ENCODE data around the gene EFEMP1. TPM values are rescaled to one million over a fixed set of nuclear protein-coding genes. Genes with fewer than 3 reads are reported as not detected.

Gene EFEMP1
- total RNA-seq, 1 experiment from 2014 or later = 3.2 TPM

- no peak overlapping the region for H3K4me2 ChIP-seq (ENCODE audit: low read depth, low read length, poor library complexity, severe bottlenecking)
- H4K20me1 ChIP-seq (ENCODE audit: insufficient read depth, low read depth, low read length) = no peaks in the 10 kb centered on the region
- no peaks in the 10 kb centered on the region for H3K9me3 ChIP-seq (ENCODE audit: low read length)
- no peak overlapping the region for H2AFZ ChIP-seq (ENCODE audit: low read length)
- no peak overlapping the region for H3K4me3 ChIP-seq (ENCODE audit: low read length)
- H3K27ac ChIP-seq (ENCODE audit: low read length) = no peak overlapping the region
- no peaks in the 10 kb centered on the region for H3K9me2 ChIP-seq (replicated peaks; ENCODE audit: insufficient read depth, low read length)
- DNase-seq = no peak
- no peaks in the 10 kb centered on the region for H3K79me2 ChIP-seq (ENCODE audit: low read length)
- H3K36me3 ChIP-seq (ENCODE audit: insufficient read depth, low read length) = no peaks in the 10 kb centered on the region
- no peaks in the 10 kb centered on the region for H3K27me3 ChIP-seq (ENCODE audit: low read length)
- no peaks in the 10 kb centered on the region for H3K4me1 ChIP-seq (ENCODE audit: low read length)
- H3K9ac ChIP-seq (ENCODE audit: low read length) = no peak overlapping the region
Measured at GRCh38 chr2:55848096-55848495, 75.5 kb downstream of the EFEMP1 start.

- Histone ChIP-seq H3K9me2 (replicated peaks; ENCODE audit: insufficient read depth, low read length) (no peaks in the 10 kb centered on the region), H3K79me2 (ENCODE audit: low read length) (no peaks in the 10 kb centered on the region), H4K20me1 (ENCODE audit: insufficient read depth, low read depth, low read length) (no peaks in the 10 kb centered on the region), H3K4me2 (ENCODE audit: low read depth, low read length, poor library complexity, severe bottlenecking) (no peak overlapping the region), H3K36me3 (ENCODE audit: insufficient read depth, low read length) (no peaks in the 10 kb centered on the region), H3K9me3 (ENCODE audit: low read length) (no peaks in the 10 kb centered on the region), H3K27me3 (ENCODE audit: low read length) (no peaks in the 10 kb centered on the region), H2AFZ (ENCODE audit: low read length) (no peak overlapping the region), H3K9ac (ENCODE audit: low read length) (no peak overlapping the region), H3K4me1 (ENCODE audit: low read length) (no peaks in the 10 kb centered on the region), H3K27ac (ENCODE audit: low read length) (no peak overlapping the region), H3K4me3 (ENCODE audit: low read length) (no peak overlapping the region)
- no peak for DNase-seq
Measured at GRCh38 chr2:55846426-55846825, 77.2 kb downstream of the EFEMP1 start.

- H3K4me2 ChIP-seq (ENCODE audit: low read depth, low read length, poor library complexity, severe bottlenecking) = no peak overlapping the region
- H3K9me3 ChIP-seq (ENCODE audit: low read length) = no peaks in the 10 kb centered on the region
- no peak for DNase-seq
- no peaks in the 10 kb centered on the region for H3K36me3 ChIP-seq (ENCODE audit: insufficient read depth, low read length)
- H3K9me2 ChIP-seq (replicated peaks; ENCODE audit: insufficient read depth, low read length) = no peaks in the 10 kb centered on the region
- H3K4me1 ChIP-seq (ENCODE audit: low read length) = 0 out of 2 replicates have a peak, but pooled peaks cover 3% of the 10 kb centered on the region
- H3K4me3 ChIP-seq (ENCODE audit: low read length) = no peak overlapping the region
- no peaks in the 10 kb centered on the region for H3K27me3 ChIP-seq (ENCODE audit: low read length)
- H3K79me2 ChIP-seq (ENCODE audit: low read length) = no peaks in the 10 kb centered on the region
- no peak overlapping the region for H3K27ac ChIP-seq (ENCODE audit: low read length)
- no peaks in the 10 kb centered on the region for H4K20me1 ChIP-seq (ENCODE audit: insufficient read depth, low read depth, low read length)
- H3K9ac ChIP-seq (ENCODE audit: low read length) = no peak overlapping the region
- H2AFZ ChIP-seq (ENCODE audit: low read length) = no peak overlapping the region
Measured at GRCh38 chr2:55844986-55845385, 78.6 kb downstream of the EFEMP1 start.

GRCh38 chr2:55843994-55844345 is 79.6 kb downstream of the EFEMP1 start:
- no peaks in the 10 kb centered on the region for H3K9me3 ChIP-seq (ENCODE audit: low read length)
- H3K4me2 ChIP-seq (ENCODE audit: low read depth, low read length, poor library complexity, severe bottlenecking) = no peak overlapping the region
- H3K27ac ChIP-seq (ENCODE audit: low read length) = no peak overlapping the region

GRCh38 chr2:55843096-55843993 is 80.2 kb downstream of the EFEMP1 start:
- no peak overlapping the region for H3K9ac ChIP-seq (ENCODE audit: low read length)
- H3K4me2 ChIP-seq (ENCODE audit: low read depth, low read length, poor library complexity, severe bottlenecking) = no peak overlapping the region

More at GRCh38 chr2:55843994-55844345, 79.6 kb downstream of the EFEMP1 start:
- Histone ChIP-seq H3K27me3 (ENCODE audit: low read length) (no peaks in the 10 kb centered on the region), H4K20me1 (ENCODE audit: insufficient read depth, low read depth, low read length) (no peaks in the 10 kb centered on the region), H2AFZ (ENCODE audit: low read length) (no peak overlapping the region), H3K4me3 (ENCODE audit: low read length) (no peak overlapping the region), H3K9ac (ENCODE audit: low read length) (no peak overlapping the region), H3K9me2 (replicated peaks; ENCODE audit: insufficient read depth, low read length) (no peaks in the 10 kb centered on the region), H3K4me1 (ENCODE audit: low read length) (0 out of 2 replicates have a peak, but pooled peaks cover 3% of the 10 kb centered on the region), H3K79me2 (ENCODE audit: low read length) (no peaks in the 10 kb centered on the region), H3K36me3 (ENCODE audit: insufficient read depth, low read length) (no peaks in the 10 kb centered on the region)
- no peak for DNase-seq

GRCh38 chr2:55842046-55842445 is 81.5 kb downstream of the EFEMP1 start:
- no peak overlapping the region for H2AFZ ChIP-seq (ENCODE audit: low read length)
- no peaks in the 10 kb centered on the region for H3K79me2 ChIP-seq (ENCODE audit: low read length)

More at GRCh38 chr2:55843096-55843993, 80.2 kb downstream of the EFEMP1 start:
- Histone ChIP-seq H3K27ac (ENCODE audit: low read length) (no peak overlapping the region), H3K4me3 (ENCODE audit: low read length) (no peak overlapping the region), H3K36me3 (ENCODE audit: insufficient read depth, low read length) (no peaks in the 10 kb centered on the region), H3K79me2 (ENCODE audit: low read length) (no peaks in the 10 kb centered on the region), H3K9me2 (replicated peaks; ENCODE audit: insufficient read depth, low read length) (no peaks in the 10 kb centered on the region), H3K27me3 (ENCODE audit: low read length) (no peaks in the 10 kb centered on the region), H3K9me3 (ENCODE audit: low read length) (no peaks in the 10 kb centered on the region), H2AFZ (ENCODE audit: low read length) (no peak overlapping the region), H3K4me1 (ENCODE audit: low read length) (0 out of 2 replicates have a peak, but pooled peaks cover 3% of the 10 kb centered on the region), H4K20me1 (ENCODE audit: insufficient read depth, low read depth, low read length) (no peaks in the 10 kb centered on the region)
- no peak for DNase-seq

GRCh38 chr2:55840460-55840859 is 83.1 kb downstream of the EFEMP1 start:
- 0 out of 2 replicates have a peak, but pooled peaks cover 3% of the 10 kb centered on the region for H3K4me1 ChIP-seq (ENCODE audit: low read length)
- no peak overlapping the region for H3K27ac ChIP-seq (ENCODE audit: low read length)
- no peaks in the 10 kb centered on the region for H4K20me1 ChIP-seq (ENCODE audit: insufficient read depth, low read depth, low read length)
- H3K9ac ChIP-seq (ENCODE audit: low read length) = no peak overlapping the region
- no peaks in the 10 kb centered on the region for H3K79me2 ChIP-seq (ENCODE audit: low read length)
- no peaks in the 10 kb centered on the region for H3K9me2 ChIP-seq (replicated peaks; ENCODE audit: insufficient read depth, low read length)
- H2AFZ ChIP-seq (ENCODE audit: low read length) = no peak overlapping the region
- H3K36me3 ChIP-seq (ENCODE audit: insufficient read depth, low read length) = no peaks in the 10 kb centered on the region
- no peak overlapping the region for H3K4me3 ChIP-seq (ENCODE audit: low read length)
- H3K27me3 ChIP-seq (ENCODE audit: low read length) = no peaks in the 10 kb centered on the region
- no peaks in the 10 kb centered on the region for H3K9me3 ChIP-seq (ENCODE audit: low read length)
- no peak overlapping the region for H3K4me2 ChIP-seq (ENCODE audit: low read depth, low read length, poor library complexity, severe bottlenecking)
- DNase-seq = no peak

More at GRCh38 chr2:55842046-55842445, 81.5 kb downstream of the EFEMP1 start:
- H3K4me3 ChIP-seq (ENCODE audit: low read length) = no peak overlapping the region
- no peaks in the 10 kb centered on the region for H3K36me3 ChIP-seq (ENCODE audit: insufficient read depth, low read length)
- no peak for DNase-seq
- H3K27ac ChIP-seq (ENCODE audit: low read length) = no peak overlapping the region
- 0 out of 2 replicates have a peak, but pooled peaks cover 3% of the 10 kb centered on the region for H3K4me1 ChIP-seq (ENCODE audit: low read length)
- H3K9me3 ChIP-seq (ENCODE audit: low read length) = no peaks in the 10 kb centered on the region
- no peaks in the 10 kb centered on the region for H4K20me1 ChIP-seq (ENCODE audit: insufficient read depth, low read depth, low read length)
- no peak overlapping the region for H3K9ac ChIP-seq (ENCODE audit: low read length)
- H3K4me2 ChIP-seq (ENCODE audit: low read depth, low read length, poor library complexity, severe bottlenecking) = no peak overlapping the region
- H3K27me3 ChIP-seq (ENCODE audit: low read length) = no peaks in the 10 kb centered on the region
- H3K9me2 ChIP-seq (replicated peaks; ENCODE audit: insufficient read depth, low read length) = no peaks in the 10 kb centered on the region

GRCh38 chr2:55839182-55839819 is 84.3 kb downstream of the EFEMP1 start:
- no peaks in the 10 kb centered on the region for H4K20me1 ChIP-seq (ENCODE audit: insufficient read depth, low read depth, low read length)
- DNase-seq = no peak
- H3K27ac ChIP-seq (ENCODE audit: low read length) = no peak overlapping the region
- 0 out of 2 replicates have a peak, but pooled peaks cover 3% of the 10 kb centered on the region for H3K4me1 ChIP-seq (ENCODE audit: low read length)
- no peak overlapping the region for H3K9ac ChIP-seq (ENCODE audit: low read length)
- no peaks in the 10 kb centered on the region for H3K79me2 ChIP-seq (ENCODE audit: low read length)
- no peaks in the 10 kb centered on the region for H3K36me3 ChIP-seq (ENCODE audit: insufficient read depth, low read length)
- no peak overlapping the region for H3K4me3 ChIP-seq (ENCODE audit: low read length)
- H3K27me3 ChIP-seq (ENCODE audit: low read length) = no peaks in the 10 kb centered on the region
- no peak overlapping the region for H2AFZ ChIP-seq (ENCODE audit: low read length)
- no peaks in the 10 kb centered on the region for H3K9me3 ChIP-seq (ENCODE audit: low read length)
- no peaks in the 10 kb centered on the region for H3K9me2 ChIP-seq (replicated peaks; ENCODE audit: insufficient read depth, low read length)
- H3K4me2 ChIP-seq (ENCODE audit: low read depth, low read length, poor library complexity, severe bottlenecking) = no peak overlapping the region

All from Karpas-422 (cell line).